Epithelial cell of esophagus (primary cell): ENCODE measurements around the gene KCNC3.

Experiments used
- DNase-seq: peaks from one replicate; pipeline ENCODE4 v3.0.0; 2010; ENCODE audit warnings: low read depth
- H3K4me3 ChIP-seq: 2 replicates; pipeline ENCODE4 v1.5.1; 2011; ENCODE audit warnings: mild to moderate bottlenecking, low read length, control low read depth
- CTCF ChIP-seq: IDR thresholded peaks from 2 replicates; pipeline ENCODE4 v1.5.1; 2011; ENCODE audit warnings: low read depth, mild to moderate bottlenecking, low read length, control low read depth, inconsistent platforms; ENCODE audit not compliant: insufficient read depth; ENCODE audit errors: missing control alignments

KCNC3 gene

GRCh38 chr19:50324331-50324730, 4.8 kb downstream of the KCNC3 start:
- no peak for TF ChIP-seq CTCF
- H3K4me3 ChIP-seq: no peak overlapping the region
- peak; percentile 21 for DNase-seq

- TF ChIP-seq CTCF: no peak
- no peak for DNase-seq
- no peak overlapping the region for H3K4me3 ChIP-seq
Measured at GRCh38 chr19:50323782-50324133, 5.4 kb downstream of the KCNC3 start.

- no peak for DNase-seq
- TF ChIP-seq CTCF: no peak
- H3K4me3 ChIP-seq: no peak overlapping the region
Measured at GRCh38 chr19:50322931-50323781, 6.0 kb downstream of the KCNC3 start.

- H3K4me3 ChIP-seq: no peak overlapping the region
- no peak for DNase-seq
- TF ChIP-seq CTCF: no peak
Measured at GRCh38 chr19:50322234-50322633, 6.9 kb downstream of the KCNC3 start.

GRCh38 chr19:50321831-50322230, 7.3 kb downstream of the KCNC3 start:
- no peak for DNase-seq
- no peak for TF ChIP-seq CTCF
- H3K4me3 ChIP-seq: no peak overlapping the region

- no peak for TF ChIP-seq CTCF
- no peak for DNase-seq
- no peak overlapping the region for H3K4me3 ChIP-seq
Measured at GRCh38 chr19:50320596-50320995, 8.6 kb downstream of the KCNC3 start.

GRCh38 chr19:50320051-50320450, 9.1 kb downstream of the KCNC3 start:
- no peak for DNase-seq
- no peak overlapping the region for H3K4me3 ChIP-seq
- TF ChIP-seq CTCF: no peak
